B cell (primary cell): ENCODE data around the gene ZNF331. TPM values are rescaled to one million over a fixed set of nuclear protein-coding genes. Genes with fewer than 3 reads are reported as not detected.
"Not testable (repeated sequence)": the region's sequence is repeated elsewhere in the genome, so short reads cannot be mapped to it uniquely, and the experiment has no call there.

Experiments
- ATAC-seq: fragments of 200-7000 bp; cut with Tn5 transposase; one replicate; pipeline ENCODE4 v1.10.0; 2021; ENCODE audit warnings: low read depth, mild to moderate bottlenecking, moderate number of reproducible peaks, moderate library complexity
- CTCF ChIA-PET: fragments of 350-600 bp; sonication (Branson Sonifier 250); formaldehyde crosslinking; loops from one replicate; lab custom pipeline; 2021; ENCODE audit warnings: antibody characterized with exemption, inconsistent platforms; lab: Charles Lee
- POLR2A ChIA-PET: fragments of 350-600 bp; sonication (Branson Sonifier 250); formaldehyde crosslinking; loops from one replicate; lab custom pipeline; 2021; ENCODE audit warnings: antibody characterized with exemption; lab: Charles Lee
- DNase-seq: peaks from one replicate; pipeline ENCODE4 v3.0.0; 2013
- H2AFZ ChIP-seq: 2 replicates; pipeline ENCODE4 v1.6.1; 2012; ENCODE audit warnings: mild to moderate bottlenecking, low read depth, low read length; ENCODE audit not compliant: insufficient read depth, poor library complexity, severe bottlenecking
- H3K27ac ChIP-seq, 2 donors: 1 replicate in 1 of 2; 2 replicates in 1 of 2; pipeline ENCODE4 v1.5.1; 2012 to 2013; ENCODE audit warnings: low read length in 2 of 2, mild to moderate bottlenecking in 2 of 2, moderate library complexity in 1 of 2
- H3K27me3 ChIP-seq, 4 experiments: fragments of 200-600 bp in 1 of 4; sonication (generic) in 1 of 4; replicated peaks in 1 of 4; 1 replicate in 2 of 4; 2 replicates in 2 of 4; pipeline versions ENCODE4 v1.6.1 to v1.7.0; 2013 to 2016; ENCODE audit warnings: low read length in 3 of 4, mild to moderate bottlenecking in 2 of 4, mixed read lengths in 1 of 4, moderate library complexity in 1 of 4; ENCODE audit not compliant: insufficient read depth in 4 of 4, control insufficient read depth in 3 of 4; ENCODE audit errors: control extremely low read depth in 1 of 4
- H3K36me3 ChIP-seq, 2 experiments: replicated peaks in 1 of 2; 1 replicate in 1 of 2; 2 replicates in 1 of 2; pipeline versions ENCODE4 v1.6.1 to v1.7.1; 2013; ENCODE audit warnings: low read length in 1 of 2; ENCODE audit not compliant: insufficient read depth in 2 of 2, control insufficient read depth in 1 of 2; ENCODE audit errors: control extremely low read depth in 1 of 2, extremely low read depth in 1 of 2
- H3K4me1 ChIP-seq, 2 donors: fragments of 200-600 bp in 1 of 2; sonication (generic) in 1 of 2; 1 replicate in 1 of 2; 2 replicates in 1 of 2; pipeline versions ENCODE4 v1.5.1 to v1.6.1; 2013 to 2017; ENCODE audit warnings: low read length in 2 of 2; ENCODE audit not compliant: control insufficient read depth in 2 of 2, insufficient read depth in 2 of 2
- H3K4me2 ChIP-seq: replicated peaks from 2 replicates; pipeline ENCODE3; 2012; ENCODE audit warnings: mild to moderate bottlenecking, low read depth, low read length; ENCODE audit not compliant: poor library complexity, severe bottlenecking
- H3K4me3 ChIP-seq, 5 experiments: fragments of 200-600 bp in 1 of 5; sonication (generic) in 1 of 5; 1 replicate in 3 of 5; 2 replicates in 2 of 5; pipeline versions ENCODE4 v1.5.1 to v1.7.0; 2011 to 2016; ENCODE audit warnings: low read length in 4 of 5, mild to moderate bottlenecking in 4 of 5, low read depth in 2 of 5, control low read depth in 1 of 5, moderate library complexity in 1 of 5; ENCODE audit not compliant: insufficient read depth in 1 of 5; ENCODE audit errors: control extremely low read depth in 1 of 5, extremely low read depth in 1 of 5
- H3K79me2 ChIP-seq: fragments of 200-600 bp; sonication (generic); one replicate; pipeline ENCODE4 v1.6.0; 2016; ENCODE audit warnings: low read length; ENCODE audit not compliant: control insufficient read depth, insufficient read depth
- H3K9ac ChIP-seq: fragments of 200-600 bp; sonication (generic); 2 replicates; pipeline ENCODE4 v1.6.1; 2017; ENCODE audit warnings: mild to moderate bottlenecking, low read length, moderate library complexity
- H3K9me3 ChIP-seq, 3 donors: one replicate each; pipeline versions ENCODE4 v1.6.1 to v1.7.1; 2013; ENCODE audit warnings: low read length in 2 of 3; ENCODE audit not compliant: control insufficient read depth in 2 of 3, insufficient read depth in 1 of 3; ENCODE audit errors: control extremely low read depth in 1 of 3
- H4K20me1 ChIP-seq: 2 replicates; pipeline ENCODE4 v1.6.0; 2012; ENCODE audit warnings: mild to moderate bottlenecking, low read length; ENCODE audit not compliant: insufficient read depth, control insufficient read depth, poor library complexity, severe bottlenecking
- H3K27ac Mint-ChIP-seq: one replicate; pipeline ENCODE4 v1.8.0; 2021; ENCODE audit warnings: mixed read lengths
- H3K27me3 Mint-ChIP-seq: one replicate; pipeline ENCODE4 v1.8.0; 2021; ENCODE audit warnings: mixed read lengths
- H3K4me1 Mint-ChIP-seq: one replicate; pipeline ENCODE4 v1.8.0; 2021; ENCODE audit warnings: mixed read lengths
- H3K4me3 Mint-ChIP-seq: one replicate; pipeline ENCODE4 v1.8.0; 2021; ENCODE audit warnings: mixed read lengths
- H3K9me3 Mint-ChIP-seq: one replicate; pipeline ENCODE4 v1.8.0; 2022; ENCODE audit warnings: mixed read lengths; ENCODE audit not compliant: insufficient read depth
- CTCF ChIP-seq: fragments of 200-600 bp; IDR thresholded peaks from one replicate; pipeline ENCODE4 v1.8.0; 2022; ENCODE audit warnings: antibody characterized with exemption, mild to moderate bottlenecking
- EZH2 ChIP-seq: IDR thresholded peaks from 2 replicates; pipeline ENCODE4 v1.6.1; 2012; ENCODE audit warnings: borderline replicate concordance, low read depth, mild to moderate bottlenecking, moderate library complexity, low read length; ENCODE audit not compliant: insufficient read depth, poor library complexity, severe bottlenecking
- WGBS: methylation state at CpG from one replicate; pipeline ENCODE4 v1.1.5; 2013; ENCODE audit warnings: missing lambda C conversion rate; ENCODE audit not compliant: insufficient coverage; 5-methylcytosine and 5-hydroxymethylcytosine counted together
- intact Hi-C: fragments of 100-400 bp; cut with micrococcal nuclease; formaldehyde crosslinking; loops from one replicate; pipeline ENCODE4 v1.10.0; 2022
- polyA plus RNA-seq: library from polyadenylated mRNA; depleted of rRNA; stranded (reverse); fragments of >200 nt; gene quantifications from 2 replicates; pipeline ENCODE4 v1.2.3, GENCODE V29; 2012
- total RNA-seq, 2 donors: library from RNA; stranded (reverse); fragments of 120-200 nt in 1 of 2; gene quantifications; 1 replicate in 1 of 2; 2 replicates in 1 of 2; pipeline versions ENCODE4 v1.2.3 to v1.2.4, GENCODE V29; 2013 to 2022

Gene ZNF331
- total and polyA plus RNA-seq, 2 donors (not counting 1 experiment from before 2014, with no cell fraction given) = 21.6 to 60.1 TPM

DNA sequence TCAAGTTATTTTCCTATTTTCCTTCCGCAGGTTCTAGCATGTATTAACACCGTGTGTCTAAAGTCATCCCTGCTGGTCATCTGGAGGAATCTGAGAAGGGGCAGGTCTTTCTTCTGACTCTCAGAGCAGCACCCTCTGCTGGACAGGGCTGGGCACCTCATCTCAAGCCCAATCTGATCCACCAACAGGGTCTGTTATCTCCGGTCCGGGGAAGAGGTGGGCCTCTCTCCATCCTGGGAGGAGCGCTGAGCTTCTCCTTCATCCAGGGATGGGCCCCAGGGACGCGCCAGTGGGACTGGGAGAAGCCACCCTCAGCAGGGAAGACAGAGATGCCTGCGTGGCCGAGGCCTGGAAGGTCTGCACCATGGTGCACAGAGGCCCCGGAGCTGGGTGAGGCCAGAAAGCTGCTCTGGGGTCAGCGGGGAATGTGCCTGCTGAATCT, 26.0 kb upstream of the ZNF331 start:
- peaks cover 11% of the 10 kb centered on the region for H3K27me3 Mint-ChIP-seq
- H3K27me3 ChIP-seq = peaks cover 0 to 4% (median 0%) of the 10 kb centered on the region in 4 experiments
- peaks cover 3% of the 10 kb centered on the region for H3K4me1 Mint-ChIP-seq
- no peaks in the 10 kb centered on the region for H3K4me1 ChIP-seq
- 39% methylated on average over 11 of the region's 11 CpGs for WGBS
- no peak overlapping the region for H3K9ac ChIP-seq
- no peak overlapping the region for H3K27ac Mint-ChIP-seq
- ChIA-PET POLR2A (no interaction called here), CTCF (interaction anchor here (0.7 to 1.5 kb wide), 3 partner anchors 9 to 317 kb away, joined by 3 to 10 read pairs (median 6); no protein-coding TSS in a partner anchor)
- peak; percentile 68 for DNase-seq
- H3K4me2 ChIP-seq = no peak overlapping the region
- no peaks in the 10 kb centered on the region for H3K9me3 Mint-ChIP-seq
- no peak overlapping the region for H2AFZ ChIP-seq
- peaks cover 0 to 10% (median 0%) of the 10 kb centered on the region in 3 donors for H3K9me3 ChIP-seq
- H3K36me3 ChIP-seq = no peaks in the 10 kb centered on the region
- H3K79me2 ChIP-seq = no peaks in the 10 kb centered on the region
- H3K4me3 Mint-ChIP-seq = no peak overlapping the region
- intact Hi-C loops = loop anchor here (1.0 kb wide), 1 partner anchor 87 kb away; no protein-coding TSS in a partner anchor
- H3K27ac ChIP-seq = no peak overlapping the region
- no peak overlapping the region for H3K4me3 ChIP-seq
- peak; percentile 74 for TF ChIP-seq CTCF
- no peak for TF ChIP-seq EZH2
- H4K20me1 ChIP-seq = no peaks in the 10 kb centered on the region
- peak; percentile 76 for ATAC-seq

DNA sequence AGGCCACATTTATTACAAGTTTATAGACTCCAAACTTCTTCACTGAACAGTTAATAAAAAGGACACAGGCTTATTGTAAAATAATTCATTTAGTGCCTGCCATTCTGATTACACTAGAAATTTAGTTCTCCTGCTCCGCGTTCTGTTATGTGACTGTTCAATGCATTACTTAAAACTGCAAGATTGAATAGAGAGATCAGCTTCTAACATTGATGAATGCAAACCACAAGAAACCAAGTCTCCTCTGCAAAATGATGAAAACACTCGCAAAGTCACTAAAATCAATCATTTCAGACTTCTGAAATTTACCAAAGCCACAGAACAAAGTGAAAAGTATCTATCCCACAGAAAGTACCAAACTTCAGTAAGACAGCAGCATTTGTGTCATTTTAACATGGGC, 22.9 kb upstream of the ZNF331 start:
- H3K4me1 ChIP-seq, POLR2A ChIA-PET, DNase-seq, H3K27me3 Mint-ChIP-seq, H3K4me1 Mint-ChIP-seq, H3K36me3 ChIP-seq, H3K27ac Mint-ChIP-seq, H3K4me3 ChIP-seq, ATAC-seq, H3K9ac ChIP-seq, H3K4me3 Mint-ChIP-seq, CTCF ChIA-PET, H3K27me3 ChIP-seq, H3K79me2 ChIP-seq, H3K27ac ChIP-seq, H4K20me1 ChIP-seq, H3K4me2 ChIP-seq, H2AFZ ChIP-seq, intact Hi-C loops: not testable (repeated sequence)
- H3K9me3 Mint-ChIP-seq = peaks cover 10% of the 10 kb centered on the region
- WGBS = no CpG with 5 or more reads among the region's 3 CpGs
- H3K9me3 ChIP-seq = peaks cover 0 to 18% (median 6%) of the 10 kb centered on the region in 3 donors
